PFSK-1 (cell line): ENCODE data around the gene ATRNL1.

ENCODE experiments used
- POLR2AphosphoS5 ChIP-seq: IDR thresholded peaks from 2 replicates; pipeline ENCODE4 v1.6.1; 2012; ENCODE audit warnings: low read depth, mild to moderate bottlenecking, control low read depth, low read length, moderate library complexity
- SIN3A ChIP-seq: IDR thresholded peaks from 2 replicates; pipeline ENCODE4 v1.6.1; 2012; ENCODE audit warnings: mild to moderate bottlenecking, low read length, moderate library complexity, borderline replicate concordance; ENCODE audit not compliant: insufficient read depth
- TAF1 ChIP-seq: IDR thresholded peaks from 2 replicates; pipeline ENCODE4 v1.6.1; 2012; ENCODE audit warnings: low read length, control low read depth, borderline replicate concordance; ENCODE audit not compliant: insufficient read depth

DNA sequence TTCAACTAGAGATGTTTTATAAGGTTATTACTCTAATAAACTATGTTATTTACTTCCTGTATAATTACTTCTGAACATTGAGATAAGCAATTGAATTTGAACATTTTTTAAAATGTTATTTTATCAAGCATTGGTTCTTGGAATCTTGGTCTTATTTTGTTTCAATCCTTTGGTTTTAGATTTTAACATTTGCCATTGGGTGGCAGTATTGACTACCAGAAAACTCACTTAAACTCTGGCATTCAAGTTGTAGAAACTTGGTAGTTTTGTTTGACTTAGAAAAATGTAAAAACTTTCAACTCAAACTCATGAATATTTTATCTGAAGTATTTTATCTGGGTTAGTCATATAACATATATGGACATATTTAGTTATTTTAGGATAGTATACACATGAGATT lies 48.1 kb downstream of the ATRNL1 start:
- no peak for TF ChIP-seq TAF1
- no peak for TF ChIP-seq POLR2AphosphoS5
- no peak for TF ChIP-seq SIN3A
